H1 (cell line): Measurements from ENCODE around the gene CCDC51. TPM values are rescaled to one million over a fixed set of nuclear protein-coding genes. Genes with fewer than 3 reads are reported as not detected.

Experiments
- CTCF ChIA-PET: fragments of 300-600 bp; sonication (Branson Sonifier 250); formaldehyde crosslinking; loops from one replicate; lab custom pipeline; 2021; ENCODE audit not compliant: partially characterized antibody; lab: Charles Lee
- POLR2A ChIA-PET: fragments of 300-600 bp; sonication (Branson Sonifier 250); formaldehyde crosslinking; loops from one replicate; lab custom pipeline; 2021; ENCODE audit warnings: inconsistent platforms; ENCODE audit not compliant: partially characterized antibody; lab: Charles Lee
- DNase-seq, 2 experiments: peaks; one replicate each; pipeline versions ENCODE4 v3.0.0 to v3.0.0-alpha.2; 2010 to 2022; ENCODE audit warnings: low spot score in 2 of 2, low read depth in 1 of 2, mixed read lengths in 1 of 2
- FAIRE-seq: peaks from 2 replicates; lab custom pipeline; 2011; peaks lifted over from hg19 to GRCh38; lab: Jason Lieb, UNC
- H2AFZ ChIP-seq: 2 replicates; pipeline ENCODE4 v1.8.1; 2012; ENCODE audit warnings: low read length, inconsistent platforms
- H2AK5ac ChIP-seq: 2 replicates; pipeline ENCODE4 v1.6.1; 2013; ENCODE audit warnings: low read depth, low read length
- H2BK120ac ChIP-seq: replicated peaks from 2 replicates; pipeline ENCODE3; 2013; ENCODE audit warnings: low read depth, low read length, inconsistent platforms
- H2BK12ac ChIP-seq: 2 replicates; pipeline ENCODE4 v1.6.1; 2013; ENCODE audit warnings: low read depth, low read length
- H2BK15ac ChIP-seq: 2 replicates; pipeline ENCODE4 v1.6.1; 2013; ENCODE audit warnings: low read length
- H2BK20ac ChIP-seq: 2 replicates; pipeline ENCODE4 v1.6.1; 2013; ENCODE audit warnings: low read length
- H2BK5ac ChIP-seq: 2 replicates; pipeline ENCODE4 v1.6.1; 2013; ENCODE audit warnings: low read depth, low read length
- H3K14ac ChIP-seq: 2 replicates; pipeline ENCODE4 v1.6.1; 2013; ENCODE audit warnings: inconsistent platforms; ENCODE audit not compliant: insufficient read length
- H3K18ac ChIP-seq: 2 replicates; pipeline ENCODE4 v1.6.1; 2013; ENCODE audit warnings: low read length; ENCODE audit errors: extremely low read depth
- H3K23ac ChIP-seq: 2 replicates; pipeline ENCODE4 v1.6.1; 2013; ENCODE audit warnings: inconsistent platforms; ENCODE audit not compliant: insufficient read length
- H3K23me2 ChIP-seq: 2 replicates; pipeline ENCODE4 v1.6.1; 2013; ENCODE audit warnings: low read depth, low read length
- H3K27ac ChIP-seq: 2 replicates; pipeline ENCODE4 v1.6.1; 2011; ENCODE audit warnings: low read depth, low read length, inconsistent platforms
- H3K27me3 ChIP-seq, 4 experiments: replicated peaks in 1 of 4; 1 replicate in 1 of 4; 2 replicates in 3 of 4; pipeline versions ENCODE4 v1.6.1 to v1.8.1; 2011 to 2013; ENCODE audit warnings: low read length in 3 of 4, mild to moderate bottlenecking in 3 of 4, inconsistent platforms in 2 of 4, mixed read lengths in 2 of 4, moderate library complexity in 1 of 4; ENCODE audit not compliant: control insufficient read depth in 3 of 4, insufficient read depth in 3 of 4; ENCODE audit errors: extremely low read depth in 1 of 4
- H3K36me3 ChIP-seq, 4 experiments: 2 replicates each; pipeline versions ENCODE4 v1.6.1 to v1.8.1; 2011 to 2013; ENCODE audit warnings: mild to moderate bottlenecking in 4 of 4, low read length in 3 of 4, moderate library complexity in 2 of 4, control low read depth in 1 of 4, inconsistent platforms in 1 of 4; ENCODE audit not compliant: insufficient read depth in 4 of 4, control insufficient read depth in 2 of 4
- H3K4ac ChIP-seq: replicated peaks from 2 replicates; pipeline ENCODE3; 2013; ENCODE audit warnings: low read length, low read depth, mixed read lengths, inconsistent platforms; ENCODE audit not compliant: insufficient read length
- H3K4me1 ChIP-seq, 4 experiments: replicated peaks in 1 of 4; 1 replicate in 1 of 4; 2 replicates in 3 of 4; pipeline versions ENCODE4 v1.6.1 to v1.8.1; 2011 to 2013; ENCODE audit warnings: low read length in 3 of 4, inconsistent platforms in 2 of 4, mixed read lengths in 1 of 4; ENCODE audit not compliant: insufficient read depth in 4 of 4, control insufficient read depth in 3 of 4
- H3K4me2 ChIP-seq, 2 experiments: 2 replicates each; pipeline versions ENCODE4 v1.6.1 to v1.8.1; 2011 to 2013; ENCODE audit warnings: low read depth in 2 of 2, low read length in 2 of 2, control low read depth in 1 of 2, inconsistent platforms in 1 of 2, mild to moderate bottlenecking in 1 of 2; ENCODE audit not compliant: insufficient read depth in 1 of 2
- H3K4me3 ChIP-seq, 4 experiments: fragments of 200-600, 300-600 bp in 1 of 4; sonication (generic), shearing (Covaris generic), sonication (Bioruptor Twin) in 1 of 4; 2 replicates each; pipeline versions ENCODE4 v1.5.1 to v1.8.1; 2011 to 2016; ENCODE audit warnings: low read length in 4 of 4, low read depth in 3 of 4, control low read depth in 2 of 4, inconsistent platforms in 2 of 4, mild to moderate bottlenecking in 2 of 4, mixed read lengths in 1 of 4, moderate library complexity in 1 of 4; ENCODE audit not compliant: insufficient read depth in 2 of 4; ENCODE audit errors: extremely low read depth in 1 of 4
- H3K56ac ChIP-seq: replicated peaks from 2 replicates; pipeline ENCODE3; 2013; ENCODE audit warnings: low read depth, mild to moderate bottlenecking, mixed read lengths, low read length, inconsistent platforms; ENCODE audit not compliant: insufficient read length
- H3K79me1 ChIP-seq: 2 replicates; pipeline ENCODE4 v1.6.1; 2013; ENCODE audit warnings: low read depth, low read length, control low read depth
- H3K79me2 ChIP-seq, 2 experiments: 2 replicates each; pipeline versions ENCODE4 v1.6.1 to v1.8.1; 2012 to 2013; ENCODE audit warnings: low read length in 2 of 2, mild to moderate bottlenecking in 2 of 2, inconsistent platforms in 1 of 2; ENCODE audit not compliant: insufficient read depth in 2 of 2, control insufficient read depth in 1 of 2
- H3K9ac ChIP-seq, 4 experiments: replicated peaks in 1 of 4; 1 replicate in 1 of 4; 2 replicates in 3 of 4; pipeline versions ENCODE4 v1.6.1 to v1.8.1; 2011 to 2013; ENCODE audit warnings: low read depth in 3 of 4, low read length in 3 of 4, control low read depth in 2 of 4, mild to moderate bottlenecking in 2 of 4, moderate library complexity in 2 of 4, inconsistent platforms in 1 of 4; ENCODE audit errors: extremely low read depth in 1 of 4
- H3K9me3 ChIP-seq, 2 experiments: 2 replicates each; pipeline versions ENCODE4 v1.6.1 to v1.8.1; 2012 to 2013; ENCODE audit warnings: mild to moderate bottlenecking in 2 of 2, moderate library complexity in 2 of 2, control low read depth in 1 of 2, inconsistent platforms in 1 of 2, low read depth in 1 of 2, low read length in 1 of 2, mixed read lengths in 1 of 2; ENCODE audit not compliant: insufficient read depth in 2 of 2
- H4K20me1 ChIP-seq, 2 experiments: replicated peaks in 1 of 2; 2 replicates each; pipeline versions ENCODE3 to v1.8.1; 2011 to 2013; ENCODE audit warnings: inconsistent platforms in 2 of 2, low read length in 2 of 2, mild to moderate bottlenecking in 1 of 2; ENCODE audit not compliant: insufficient read depth in 2 of 2, control insufficient read depth in 1 of 2
- H4K5ac ChIP-seq: 2 replicates; pipeline ENCODE4 v1.6.1; 2013; ENCODE audit warnings: low read length, low read depth, mixed read lengths, inconsistent platforms; ENCODE audit not compliant: insufficient read length
- H4K8ac ChIP-seq: 2 replicates; pipeline ENCODE4 v1.8.0; 2013; ENCODE audit warnings: mild to moderate bottlenecking, moderate library complexity, low read length, inconsistent platforms; ENCODE audit not compliant: insufficient read depth; ENCODE audit errors: extremely low read depth
- H4K91ac ChIP-seq: replicated peaks from 2 replicates; pipeline ENCODE3; 2013; ENCODE audit warnings: low read length, mixed read lengths, inconsistent platforms; ENCODE audit not compliant: insufficient read length
- CEBPB ChIP-seq: IDR thresholded peaks from 2 replicates; pipeline ENCODE4 v1.6.1; 2012; ENCODE audit warnings: low read depth, low read length
- CTBP2 ChIP-seq: IDR thresholded peaks from 2 replicates; pipeline ENCODE4 v1.7.0; 2011; ENCODE audit warnings: borderline replicate concordance, mild to moderate bottlenecking, moderate library complexity, mixed read lengths, low read length; ENCODE audit not compliant: insufficient read depth, insufficient read length
- GTF2F1 ChIP-seq: IDR thresholded peaks from 2 replicates; pipeline ENCODE4 v1.6.1; 2012; ENCODE audit warnings: low read depth, low read length, improper control_type of control experiment, borderline replicate concordance
- KDM4A ChIP-seq: IDR thresholded peaks from one replicate; pipeline ENCODE4 v1.7.1; 2012; ENCODE audit warnings: low read depth, mild to moderate bottlenecking, moderate library complexity, low read length, inconsistent platforms; ENCODE audit not compliant: severe bottlenecking
- NRF1 ChIP-seq: IDR thresholded peaks from 2 replicates; pipeline ENCODE4 v1.6.1; 2011; ENCODE audit warnings: mild to moderate bottlenecking, low read depth, low read length, improper control_type of control experiment
- SIX5 ChIP-seq: IDR thresholded peaks from 2 replicates; pipeline ENCODE4 v1.6.1; 2011; ENCODE audit warnings: mild to moderate bottlenecking, low read depth, low read length
- SUZ12 ChIP-seq: fragments of 200-600 bp; sonication (generic); IDR thresholded peaks from 2 replicates; pipeline ENCODE4 v1.6.1; 2012; ENCODE audit warnings: mild to moderate bottlenecking, inconsistent platforms, low read length, moderate library complexity, mixed read lengths
- TEAD4 ChIP-seq: IDR thresholded peaks from 2 replicates; pipeline ENCODE4 v1.6.1; 2012; ENCODE audit warnings: low read depth, low read length, inconsistent platforms, mixed read lengths
- YY1 ChIP-seq: IDR thresholded peaks from 2 replicates; pipeline ENCODE4 v1.6.1; 2011; ENCODE audit warnings: low read depth, mild to moderate bottlenecking, low read length
- WGBS, 2 experiments: shearing (Covaris generic) in 1 of 2; methylation state at CpG; one replicate each; pipeline versions ENCODE4 v1.1.6 to v1.1.7; 2013 to 2015; ENCODE audit warnings: low lambda C conversion rate in 2 of 2, mixed read lengths in 2 of 2, inconsistent platforms in 1 of 2, low coverage in 1 of 2, missing lambda C conversion rate in 1 of 2; ENCODE audit not compliant: insufficient replicate concordance in 2 of 2, insufficient coverage in 1 of 2, insufficient read length in 1 of 2; ENCODE audit errors: extremely low coverage in 1 of 2, missing lambda C conversion rate in 1 of 2; 5-methylcytosine and 5-hydroxymethylcytosine counted together
- polyA plus RNA-seq, 7 experiments: library from polyadenylated mRNA; depleted of rRNA in 3 of 7; stranded (reverse) in 5 of 7; unstranded in 2 of 7; fragments of >200 nt in 5 of 7; fragments of 200-250 nt in 2 of 7; gene quantifications; 1 replicate in 5 of 7; 2 replicates in 1 of 7; 4 replicates in 1 of 7; pipeline versions ENCODE4 v1.2.1 to v1.2.3, GENCODE V29; 2011 to 2013; ENCODE audit warnings: missing spikeins in 2 of 7, mixed read lengths in 2 of 7
- total RNA-seq: library from RNA; stranded (reverse); fragmentation: NEBNext Ultra II Directional; extraction: Animal tissue kit (Norgen Biotek cat#: 25700); gene quantifications from 2 replicates; pipeline ENCODE4 v1.2.1, GENCODE V29; 2021
- TF ChIP-seq, protein P1 (sequence below): IDR thresholded peaks from 2 replicates; pipeline ENCODE4 v1.6.1; 2012; ENCODE audit warnings: inconsistent platforms

The CCDC51 gene
- total and polyA plus RNA-seq, 2 of the 8 experiments (the other 6 are each of a cell fraction or from before 2014, with no cell fraction given) = 21.3 to 21.4 TPM

DNA sequence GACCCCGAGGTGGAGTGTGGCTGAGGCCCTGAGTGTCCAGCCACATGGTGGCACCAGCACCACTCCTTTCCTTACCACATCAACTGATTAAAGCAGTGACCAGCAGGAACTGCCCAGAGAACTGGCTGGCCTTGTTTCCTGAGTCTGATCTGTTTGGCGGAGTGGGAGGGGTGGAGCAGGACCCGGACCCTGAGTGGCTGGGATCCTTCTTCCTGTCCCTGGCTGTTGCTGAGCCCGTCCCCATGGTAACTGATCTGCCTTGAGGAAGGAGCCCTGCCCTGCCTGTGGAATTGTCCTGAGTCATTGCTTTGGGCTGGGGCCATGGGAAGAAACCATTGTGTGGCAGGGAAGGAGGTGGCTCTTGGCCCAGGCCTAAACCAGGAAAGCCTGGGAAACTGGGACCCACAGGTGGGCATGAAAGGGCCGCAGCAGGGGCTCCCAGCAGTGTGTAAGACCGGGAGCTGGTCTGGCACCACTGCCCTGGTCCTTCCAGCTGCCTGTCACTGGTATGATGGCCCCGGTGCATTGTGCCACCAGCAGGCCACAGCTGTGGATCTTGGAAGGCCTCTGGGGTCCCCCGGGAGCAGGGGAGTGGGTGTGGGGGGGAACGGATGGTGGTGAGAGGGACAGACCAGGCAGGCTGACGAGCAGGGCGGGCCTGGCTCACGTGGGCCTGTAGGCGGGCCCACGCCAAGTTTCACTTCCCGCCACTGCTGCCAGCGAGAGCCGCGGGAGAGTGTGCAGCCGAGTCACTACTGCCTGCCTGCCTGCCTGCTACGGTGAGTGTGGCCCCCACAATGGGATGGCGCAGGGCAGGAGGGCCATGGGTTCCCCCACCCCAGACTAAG is 25.8 kb upstream of the CCDC51 start:
- Histone ChIP-seq H2BK15ac (peak overlapping the region; percentile 33; the same call in 1 of the 2 replicates), H2AK5ac (peak overlapping the region; percentile 65), H4K91ac (peak overlapping the region; percentile 58), H3K4me3 (no peak overlapping the region; a peak in 1 of 8 replicates), H3K18ac (peak overlapping the region; percentile 78; the same call in 1 of the 2 replicates), H2BK5ac (peak overlapping the region; percentile 95), H3K4me1 (peaks cover 0 to 25% (median 14%) of the 10 kb centered on the region in 4 experiments; a peak in 5 of 7 replicates), H2BK20ac (no peak overlapping the region), H4K5ac (peak overlapping the region; percentile 1), H3K27ac (peak overlapping the region; percentile 88), H3K79me2 (peaks cover 0 to 5% of the 10 kb centered on the region in 2 experiments; a peak in 2 of 4 replicates), H2BK12ac (peak overlapping the region; percentile 78), H3K23ac (no peak overlapping the region), H3K79me1 (peaks cover 6% of the 10 kb centered on the region), H3K14ac (no peak overlapping the region), H2BK120ac (peak overlapping the region; percentile 15), H3K9me3 (no peaks in the 10 kb centered on the region), H4K20me1 (peaks cover 3 to 11% of the 10 kb centered on the region in 2 experiments), H3K4ac (peak overlapping the region; percentile 61), H3K23me2 (no peaks in the 10 kb centered on the region), H3K36me3 (peaks cover 10 to 41% (median 21%) of the 10 kb centered on the region in 4 experiments), H4K8ac (peak overlapping the region; percentile 57; the same call in 1 of the 2 replicates), H3K27me3 (no peaks in the 10 kb centered on the region), H3K9ac (peak overlapping the region in 2 of 4 experiments; percentile 56 to 62; a peak in 4 of 7 replicates), H2AFZ (no peak overlapping the region), H3K56ac (peak overlapping the region; percentile 40), H3K4me2 (peak overlapping the region in 1 of 2 experiments; percentile 24; a peak in 1 of 4 replicates)
- POLR2A ChIA-PET = interaction anchor here (0.6 to 8.1 kb wide), 18 partner anchors 8 to 170 kb away, joined by 3 to 83 read pairs (median 6); partner anchors contain the start of genes ATRIP, CCDC51, PFKFB4 and SLC26A6
- FAIRE-seq (peak; percentile 97), DNase-seq (peak; percentile 87 to 94)
- CTCF ChIA-PET = interaction anchor here (0.7 to 21.5 kb wide), 14 partner anchors 7 to 198 kb away, joined by 3 to 251 read pairs (median 8); partner anchors contain the start of genes CELSR3, PFKFB4 and SHISA5
- WGBS, 2 experiments = 74% methylated on average over 16 of the region's 21 CpGs; no CpG with 5 or more reads in 1 of the 2 experiments
- TF ChIP-seq TEAD4 (no peak), YY1 (0 out of 2 replicates have a peak, but pooled peaks have one; percentile 60), CTBP2 (no peak), SIX5 (no peak), CEBPB (no peak), KDM4A (no peak), SUZ12 (no peak), GTF2F1 (no peak), NRF1 (no peak)
- TF ChIP-seq, protein P1, sequence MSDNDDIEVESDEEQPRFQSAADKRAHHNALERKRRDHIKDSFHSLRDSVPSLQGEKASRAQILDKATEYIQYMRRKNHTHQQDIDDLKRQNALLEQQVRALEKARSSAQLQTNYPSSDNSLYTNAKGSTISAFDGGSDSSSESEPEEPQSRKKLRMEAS = peak; percentile 57; the same call in 1 of the 2 replicates
